ENCODE results near the gene VN1R5. TPM values are rescaled to one million over a fixed set of nuclear protein-coding genes. Genes with fewer than 3 reads are reported as not detected.

The VN1R5 gene
- total and polyA plus RNA-seq, 9 of the 15 experiments (the other 6 are each of a cell fraction or from before 2014, with no cell fraction given), result not detected

GRCh38 chr1:247303216-247303615 lies 47.3 kb downstream of the VN1R5 start:
- ATAC-seq (no peak), FAIRE-seq (no peak), DNase-seq (ENCODE audit: extremely low read depth in 1 of 4, low spot score in 3 of 4) (no peak)
- Histone ChIP-seq H3K4me1 (replicated peaks in 1 of 2; ENCODE audit: control insufficient read depth in 2 of 2, insufficient read depth in 2 of 2, low read length in 2 of 2) (peaks cover under 1 to 6% of the 10 kb centered on the region in 2 experiments; a peak in 2 of 5 replicates), H3K27ac (ENCODE audit: extremely low read depth, low read depth, low read length) (no peak overlapping the region), H4K20me1 (replicated peaks; ENCODE audit: control insufficient read depth, insufficient read depth, low read length) (no peaks in the 10 kb centered on the region), H3K9me3 (replicated peaks; ENCODE audit: control insufficient read depth, insufficient read depth, low read depth, low read length) (no peaks in the 10 kb centered on the region), H3K4me3 (no peak overlapping the region), H3K27me3 (ENCODE audit: control insufficient read depth in 2 of 2, insufficient read depth in 2 of 2, low read length in 2 of 2) (no peaks in the 10 kb centered on the region; a peak in 1 of 5 replicates), H3K79me2 (ENCODE audit: control insufficient read depth, insufficient read depth, low read length) (no peaks in the 10 kb centered on the region), H3K9me1 (ENCODE audit: control insufficient read depth, insufficient read depth, low read length) (no peaks in the 10 kb centered on the region), H3K9ac (ENCODE audit: insufficient read depth in 1 of 2, low read depth in 2 of 2, low read length in 2 of 2) (no peak overlapping the region), H3K4me2 (ENCODE audit: insufficient read depth, low read length) (no peak overlapping the region), H2AFZ (ENCODE audit: low read depth, low read length) (no peak overlapping the region), H3K36me3 (ENCODE audit: control insufficient read depth, insufficient read depth, low read length) (peaks cover 92% of the 10 kb centered on the region; the same call in 2 of the 3 replicates)
- CTCF ChIA-PET (ENCODE audit: low intra/inter-chr PET ratio), result no interaction called here
- in situ Hi-C loops (cut with MboI) (no loop called here), intact Hi-C loops (cut with micrococcal nuclease) (no loop called here)
- POLR2A ChIA-PET, result interaction anchor here (1.9 kb wide), 1 partner anchor 10 kb away, joined by 4 read pairs; no protein-coding TSS in a partner anchor
- no TSS peak for BruUV-seq (replicated peaks)
- TF ChIP-seq WHSC1 (IDR thresholded peaks at IDR 0.05; ENCODE audit: low read length) (no peak), SIRT6 (IDR thresholded peaks at IDR 0.05; ENCODE audit: low read depth, low read length) (no peak), HNRNPK (IDR thresholded peaks at IDR 0.05; ENCODE audit: low read depth, low read length, poor library complexity, severe bottlenecking) (no peak), EGR1 (conservative IDR thresholded peaks at IDR 0.05) (no peak), THRA (IDR thresholded peaks at IDR 0.05) (no peak), RAD51 (IDR thresholded peaks at IDR 0.05; ENCODE audit: borderline replicate concordance, low read depth) (no peak), ETV1 (tag; conservative IDR thresholded peaks at IDR 0.05; ENCODE audit: low read depth) (no peak), RFX5 (IDR thresholded peaks at IDR 0.05; ENCODE audit: low read depth, low read length) (no peak), EZH2 (IDR thresholded peaks at IDR 0.05; ENCODE audit: borderline replicate concordance, low read depth, low read length) (no peak), ZNF695 (CRISPR knock-in tag; IDR thresholded peaks at IDR 0.05) (no peak), PHB2 (IDR thresholded peaks at IDR 0.05; ENCODE audit: low read depth) (no peak), PML (IDR thresholded peaks at IDR 0.05; ENCODE audit: low read length) (no peak), EP300 (IDR thresholded peaks at IDR 0.05; ENCODE audit: low read length) (no peak), ZC3H4 (CRISPR knock-in tag; IDR thresholded peaks at IDR 0.05; ENCODE audit: borderline replicate concordance) (no peak), ZNF232 (CRISPR knock-in tag; IDR thresholded peaks at IDR 0.05) (no peak), NFIC (IDR thresholded peaks at IDR 0.05) (no peak)
- 52% methylated on average over 5 of the region's 5 CpGs for WGBS (ENCODE audit: insufficient coverage, low coverage, missing lambda C conversion rate)

Measured in K562 (cell line).